Measurements from ENCODE around the gene PBRM1. TPM values are rescaled to one million over a fixed set of nuclear protein-coding genes. Genes with fewer than 3 reads are reported as not detected.

The PBRM1 gene
- total and polyA plus RNA-seq, 2 donors (not counting 1 experiment from before 2014, with no cell fraction given) = 37.2 to 97.3 TPM

- H3K4me2 ChIP-seq (ENCODE audit: extremely low read depth, insufficient read depth, low read length) = peak overlapping the region; percentile 85
- H3K9ac ChIP-seq (ENCODE audit: insufficient read depth, low read length) = peak overlapping the region; percentile 23
- H2AFZ ChIP-seq (ENCODE audit: low read length) = no peak overlapping the region
- TF ChIP-seq CTCF (conservative IDR thresholded peaks at IDR 0.05 in 1 of 2, IDR thresholded peaks at IDR 0.05 in 1 of 2; ENCODE audit: low read depth in 1 of 2, low read length in 2 of 2) (no peak), EZH2 (IDR thresholded peaks at IDR 0.05; ENCODE audit: low read length, missing control alignments) (no peak)
- peaks cover 24% of the 10 kb centered on the region for H3K4me1 ChIP-seq (ENCODE audit: control insufficient read depth, extremely low read depth, insufficient read depth, low read length)
- H3K9me3 ChIP-seq (ENCODE audit: control insufficient read depth, insufficient read depth, low read depth, low read length) = no peaks in the 10 kb centered on the region
- no peaks in the 10 kb centered on the region for H4K20me1 ChIP-seq (ENCODE audit: control insufficient read depth, extremely low read depth, insufficient read depth, low read length)
- H3K36me3 ChIP-seq (ENCODE audit: control insufficient read depth, insufficient read depth, low read length) = peaks cover 11% of the 10 kb centered on the region
- no peak for DNase-seq (ENCODE audit: low read depth in 2 of 2)
- peak overlapping the region; percentile 61 to 80 (median 70) for H3K4me3 ChIP-seq (replicated peaks in 1 of 4; ENCODE audit: control extremely low read depth in 1 of 4, insufficient read depth in 1 of 4, low read depth in 3 of 4, low read length in 4 of 4)
- peaks cover 27% of the 10 kb centered on the region for H3K79me2 ChIP-seq (ENCODE audit: control insufficient read depth, insufficient read depth, low read length)
- H3K27me3 ChIP-seq (ENCODE audit: control insufficient read depth, insufficient read depth, low read length) = no peaks in the 10 kb centered on the region
- H3K27ac ChIP-seq (ENCODE audit: insufficient read depth, low read length) = peak overlapping the region; percentile 23
These were observed 153.7 kb downstream of the PBRM1 start for GRCh38 chr3:52531860-52532516.

DNA sequence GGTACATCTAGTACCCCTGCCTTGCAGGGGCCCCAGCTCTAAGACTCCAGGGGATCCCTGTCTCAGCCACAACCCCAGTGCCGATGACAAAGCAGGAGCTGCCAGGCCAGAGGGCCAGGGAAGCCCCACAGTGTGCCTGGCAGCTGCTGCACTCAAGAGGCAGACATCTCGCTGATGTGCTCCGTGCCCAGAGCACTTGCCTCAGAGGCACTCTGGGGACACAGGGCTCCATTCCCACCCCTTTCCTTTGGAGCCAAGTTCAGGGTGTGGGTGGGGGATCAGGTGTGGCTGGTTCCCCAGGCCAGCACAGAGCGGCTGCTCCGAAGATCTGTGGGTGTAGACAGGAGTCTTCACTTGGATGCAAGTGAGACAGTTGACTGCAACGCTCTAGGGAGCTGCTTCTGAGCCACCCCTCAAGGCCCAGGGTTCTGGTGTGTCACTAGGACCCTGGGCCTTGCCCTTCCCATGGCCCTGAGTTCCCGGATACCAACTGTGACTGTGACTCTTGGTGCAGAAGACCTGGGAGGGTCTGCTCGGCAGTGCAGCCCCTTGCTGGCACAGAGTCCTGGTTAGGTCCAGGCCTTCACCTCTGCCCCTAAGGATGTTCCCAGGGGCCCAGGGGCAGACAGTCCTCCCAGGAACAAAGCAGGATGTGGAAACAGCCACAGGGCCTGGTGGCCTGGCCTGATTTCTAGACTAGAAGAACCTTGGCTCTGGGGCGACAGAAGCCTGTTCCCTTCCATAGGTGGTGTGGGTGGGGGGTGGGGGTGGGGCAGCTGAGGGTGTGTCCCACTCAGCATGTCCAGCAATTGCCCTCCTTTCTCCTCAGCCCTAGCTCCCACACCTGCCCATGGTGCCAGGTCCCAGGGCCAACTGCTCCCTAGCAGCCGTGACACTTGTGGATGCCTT lies 154.5 kb downstream of the PBRM1 start:
- no peak overlapping the region for H3K4me2 ChIP-seq (ENCODE audit: extremely low read depth, insufficient read depth, low read length)
- no peak overlapping the region for H3K4me3 ChIP-seq (replicated peaks in 1 of 4; ENCODE audit: control extremely low read depth in 1 of 4, insufficient read depth in 1 of 4, low read depth in 3 of 4, low read length in 4 of 4)

More for the DNA sequence above, 154.5 kb downstream of the PBRM1 start:
- H3K27ac ChIP-seq (ENCODE audit: insufficient read depth, low read length) = no peak overlapping the region
- no peaks in the 10 kb centered on the region for H4K20me1 ChIP-seq (ENCODE audit: control insufficient read depth, extremely low read depth, insufficient read depth, low read length)
- H3K27me3 ChIP-seq (ENCODE audit: control insufficient read depth, insufficient read depth, low read length) = no peaks in the 10 kb centered on the region
- no peak for DNase-seq (ENCODE audit: low read depth in 2 of 2)
- no peak overlapping the region for H2AFZ ChIP-seq (ENCODE audit: low read length)
- peaks cover 25% of the 10 kb centered on the region for H3K79me2 ChIP-seq (ENCODE audit: control insufficient read depth, insufficient read depth, low read length)
- H3K4me1 ChIP-seq (ENCODE audit: control insufficient read depth, extremely low read depth, insufficient read depth, low read length) = peaks cover 26% of the 10 kb centered on the region
- no peak for TF ChIP-seq EZH2 (IDR thresholded peaks at IDR 0.05; ENCODE audit: low read length, missing control alignments)
- TF ChIP-seq CTCF (conservative IDR thresholded peaks at IDR 0.05 in 1 of 2, IDR thresholded peaks at IDR 0.05 in 1 of 2; ENCODE audit: low read depth in 1 of 2, low read length in 2 of 2) = no peak
- H3K9ac ChIP-seq (ENCODE audit: insufficient read depth, low read length) = no peak overlapping the region
- no peaks in the 10 kb centered on the region for H3K9me3 ChIP-seq (ENCODE audit: control insufficient read depth, insufficient read depth, low read depth, low read length)
- H3K36me3 ChIP-seq (ENCODE audit: control insufficient read depth, insufficient read depth, low read length) = peaks cover 14% of the 10 kb centered on the region

Data from fibroblast of lung (primary cell).